HUDEP-2 (cell line): Measurements from ENCODE around the gene MAP3K21.

Experiments
- DNase-seq, 76 experiments: peaks; one replicate each; lab custom pipeline; 2025; ENCODE audit not compliant: unreplicated experiment in 76 of 76; lab: John Stamatoyannopoulos, UW

The MAP3K21 gene

DNA sequence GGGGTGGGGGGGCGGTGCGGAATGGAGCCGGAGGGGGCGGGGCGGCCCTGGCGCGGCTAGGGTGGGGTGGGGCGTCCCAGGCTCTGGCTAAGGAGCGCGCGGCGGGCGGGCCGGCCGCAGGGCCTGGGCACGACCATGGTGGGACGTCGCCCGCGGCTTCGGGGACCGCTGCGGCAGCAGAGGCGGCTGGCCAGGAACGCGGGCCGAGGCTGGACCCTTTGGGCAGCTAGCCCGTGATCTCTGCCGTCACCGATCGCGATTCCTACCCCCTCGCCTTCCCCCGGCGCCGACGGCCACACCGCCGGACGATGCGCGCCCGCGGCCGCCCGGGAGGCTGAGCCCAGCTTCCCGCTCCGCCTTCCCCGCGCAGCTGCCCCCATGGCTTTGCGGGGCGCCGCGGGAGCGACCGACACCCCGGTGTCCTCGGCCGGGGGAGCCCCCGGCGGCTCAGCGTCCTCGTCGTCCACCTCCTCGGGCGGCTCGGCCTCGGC, at the start of gene MAP3K21:
TSS of gene MAP3K21 (plus strand) at position 74 of the 491 bp plus-strand sequence. CDS start at position 379, 305 bp downstream.
- DNase-seq: peak in 5 of 76 experiments; percentile 35 to 70 (median 55)

GRCh38 chr1:233278631-233279030, 48.9 kb upstream of the MAP3K21 start:
- DNase-seq: no peak

DNA sequence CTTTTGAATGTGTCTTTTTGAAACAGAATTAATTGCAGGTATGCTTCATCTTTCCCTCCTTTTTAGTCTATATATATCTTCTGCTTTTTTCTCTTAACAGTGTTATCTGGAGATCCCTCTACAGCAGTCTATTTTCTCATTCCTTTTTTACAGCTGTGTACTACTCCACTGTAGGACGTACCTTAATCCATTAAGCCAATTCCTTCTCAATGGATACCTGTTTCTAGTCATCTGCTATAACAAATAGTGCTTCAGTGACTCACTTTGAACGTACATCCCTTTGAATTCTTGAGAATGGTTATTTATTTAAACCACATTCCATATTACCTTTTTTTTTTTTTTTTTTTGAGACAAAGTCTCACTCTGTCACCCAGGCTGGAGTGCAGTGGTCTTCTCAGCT, 47.6 kb upstream of the MAP3K21 start:
- DNase-seq: no peak

DNA sequence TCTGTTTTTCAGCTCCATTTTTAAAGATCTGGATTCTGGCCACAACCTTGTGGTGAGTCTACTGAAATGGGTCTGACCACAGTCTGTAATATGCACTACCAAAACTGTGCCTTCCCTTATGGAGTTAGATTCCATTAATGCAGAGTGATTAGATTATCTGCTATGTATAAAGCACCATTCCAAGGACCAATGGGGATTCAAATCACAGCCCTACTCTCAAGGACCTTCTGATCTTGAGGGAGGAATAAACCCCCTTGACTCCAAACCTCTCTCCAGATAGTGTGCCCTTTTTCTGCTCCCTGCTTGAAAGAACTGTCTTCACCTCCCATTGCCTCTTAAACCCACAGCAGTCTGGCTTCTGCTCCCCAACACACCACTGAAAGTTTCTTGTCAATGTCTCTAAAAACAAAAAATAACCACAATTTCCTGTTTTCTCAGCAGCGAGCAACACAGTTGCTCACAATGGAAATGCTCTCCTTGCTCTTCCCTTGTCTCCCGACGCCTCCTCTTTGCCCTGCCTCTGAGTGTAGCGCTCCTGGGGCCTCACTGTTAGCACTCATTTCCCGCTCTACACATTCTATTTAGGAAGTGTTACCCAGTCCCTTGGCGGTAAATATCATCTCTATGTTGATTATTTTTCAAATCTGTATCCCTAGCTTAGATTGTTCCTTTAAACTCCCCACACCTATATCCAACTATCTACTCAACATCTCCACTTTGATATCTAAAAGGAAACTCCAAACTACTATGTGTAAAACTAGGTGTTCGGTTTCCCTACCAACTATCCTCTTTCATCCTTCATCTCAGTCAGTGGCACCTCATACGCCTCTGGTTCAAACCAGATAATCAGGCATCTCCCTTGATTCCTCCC, 45.6 kb upstream of the MAP3K21 start:
- DNase-seq: no peak

GRCh38 chr1:233282582-233282886, 45.0 kb upstream of the MAP3K21 start:
- no peak for DNase-seq

- DNase-seq: no peak
Measured at GRCh38 chr1:233289676-233290075, 37.8 kb upstream of the MAP3K21 start.

GRCh38 chr1:233290396-233291034, 37.0 kb upstream of the MAP3K21 start:
- no peak for DNase-seq

DNA sequence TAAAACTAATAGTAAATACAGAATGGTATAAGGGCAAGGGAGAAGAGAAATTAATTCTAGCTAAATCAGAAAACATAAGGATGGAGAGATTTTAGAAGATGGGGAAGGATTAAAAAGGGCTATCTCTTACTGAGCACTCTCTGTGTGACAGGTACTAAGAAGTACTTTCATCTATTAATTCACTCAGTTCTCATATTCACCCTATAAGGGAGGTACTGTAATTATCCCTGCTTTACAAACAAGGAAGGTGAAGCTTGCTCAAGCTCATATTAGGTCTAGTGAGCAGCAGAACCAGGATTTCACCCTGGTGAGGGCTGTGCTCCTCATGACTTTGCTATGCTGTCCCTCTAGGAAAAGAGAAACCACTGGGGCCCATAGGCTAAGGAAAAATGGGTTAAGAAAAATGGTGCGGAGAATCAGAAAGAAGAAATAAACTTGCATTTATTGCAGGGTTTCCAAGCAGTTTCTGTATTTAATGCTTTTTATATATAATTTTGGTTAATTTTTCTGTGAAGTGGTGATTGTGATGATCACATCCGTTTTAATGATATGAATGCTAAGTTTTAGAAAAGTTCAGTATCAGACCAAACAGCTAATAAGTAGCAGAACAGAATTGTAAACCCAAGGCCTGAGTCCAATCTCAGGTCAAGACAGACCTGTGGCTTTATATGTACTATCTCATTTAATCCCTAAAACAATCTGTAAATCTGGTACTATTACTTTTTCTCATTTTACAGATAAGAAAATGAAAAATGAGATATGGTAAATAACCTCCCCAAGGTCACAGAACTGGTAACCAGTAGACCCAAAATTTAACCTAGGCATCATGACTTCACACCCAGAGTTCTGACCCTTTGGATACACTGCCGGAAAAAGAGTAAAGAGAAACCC, 33.7 kb upstream of the MAP3K21 start:
- DNase-seq: no peak

GRCh38 chr1:233294913-233295236, 32.6 kb upstream of the MAP3K21 start:
- DNase-seq: no peak

GRCh38 chr1:233295237-233295974, 32.1 kb upstream of the MAP3K21 start, which contains the start of gene PCNX2:
Gene PCNX2 (minus strand): TSS chr1:233295725. CDS start chr1:233295478, 247 bp downstream.
- DNase-seq: no peak

- no peak for DNase-seq
Measured at GRCh38 chr1:233295975-233296322, 31.6 kb upstream of the MAP3K21 start.

- no peak for DNase-seq
Measured at GRCh38 chr1:233299450-233299849, 28.1 kb upstream of the MAP3K21 start.

GRCh38 chr1:233300326-233300725, 27.2 kb upstream of the MAP3K21 start:
- no peak for DNase-seq

GRCh38 chr1:233304489-233305102, 22.9 kb upstream of the MAP3K21 start:
- DNase-seq: peak in 6 of 76 experiments; percentile 3 to 15 (median 8)

DNA sequence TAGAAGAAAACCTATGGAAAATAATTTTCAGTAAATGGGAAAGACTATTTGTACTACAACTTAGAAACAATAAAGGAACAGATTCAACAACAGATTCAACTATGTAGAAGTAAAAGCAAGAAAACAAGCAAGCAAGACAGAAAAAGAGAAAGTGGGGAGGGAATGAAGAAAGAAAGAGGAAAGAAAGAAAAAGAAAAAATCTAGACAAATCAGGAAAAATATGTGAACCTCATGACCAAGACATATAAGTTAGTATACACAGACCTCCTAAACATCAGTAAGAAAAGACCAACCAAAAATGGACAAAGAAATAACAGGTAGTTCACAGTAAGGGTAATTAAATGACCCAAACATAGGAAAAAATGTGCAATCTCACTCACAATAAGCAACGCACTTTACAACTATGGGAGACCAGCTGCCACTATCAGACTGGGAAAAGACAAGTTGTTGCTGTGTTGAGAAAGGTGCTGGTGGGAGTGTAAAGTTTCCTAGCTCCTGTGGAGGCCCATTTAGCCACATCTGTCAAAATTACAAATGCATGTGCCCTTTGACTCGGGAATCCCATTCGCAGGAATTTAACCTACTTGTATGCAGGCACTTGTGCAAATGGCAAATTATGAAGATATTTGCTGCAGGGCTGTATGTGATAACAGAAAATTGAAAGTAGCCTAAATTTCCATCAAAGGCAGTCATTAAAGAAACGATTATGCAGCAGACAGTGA, 13.9 kb upstream of the MAP3K21 start:
- DNase-seq: no peak

- DNase-seq: no peak
Measured at GRCh38 chr1:233315718-233316301, 11.7 kb upstream of the MAP3K21 start.

GRCh38 chr1:233316473-233316872, 11.1 kb upstream of the MAP3K21 start:
- DNase-seq: no peak

DNA sequence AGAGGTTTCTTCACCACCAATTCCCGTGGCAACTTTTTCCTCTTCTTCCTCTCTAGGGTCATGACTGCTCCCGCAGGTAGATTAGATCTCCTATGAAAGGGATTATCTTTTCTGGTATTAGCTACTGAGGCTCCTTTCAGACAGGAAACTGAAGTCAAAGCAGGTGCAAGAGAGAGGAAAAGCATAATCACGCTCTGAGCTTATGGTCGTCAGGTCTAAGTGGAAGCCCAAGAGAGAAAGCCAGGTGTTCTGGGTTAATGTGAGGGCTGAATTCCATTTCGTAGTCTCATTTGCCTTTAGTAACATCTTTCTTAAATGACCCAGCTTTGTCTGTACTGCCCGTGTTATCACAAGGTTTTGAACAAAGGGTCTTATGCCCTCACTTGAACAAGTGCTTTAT, 8.3 kb upstream of the MAP3K21 start:
- DNase-seq: no peak

DNA sequence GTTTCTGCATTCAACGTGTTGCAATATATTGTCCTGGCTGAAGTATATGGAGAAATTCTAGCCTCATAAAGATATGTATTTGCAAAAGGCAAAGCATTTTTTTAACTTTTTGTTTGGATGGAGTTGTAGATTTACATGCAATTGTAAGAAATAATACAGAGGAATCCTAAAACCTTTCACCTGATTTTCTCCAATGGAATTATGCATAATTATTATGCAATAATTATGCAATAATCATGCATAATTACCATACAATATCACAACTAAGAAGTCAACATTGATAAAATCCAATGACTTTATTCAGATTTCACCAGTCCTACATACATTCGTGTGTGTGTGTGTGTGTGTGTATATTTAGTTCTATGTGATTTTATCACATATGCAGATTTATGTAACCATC, 7.5 kb upstream of the MAP3K21 start:
- no peak for DNase-seq
